ENCODE results near the gene WDR91.

GRCh38 chr7:135143885-135144668 lies 67.2 kb downstream of the WDR91 start:
- TF ChIP-seq POLR2A (IDR thresholded peaks at IDR 0.05) (no peak), CTCF (IDR thresholded peaks at IDR 0.05) (no peak)
